GM03348 (cell line): ENCODE data around the gene EHD3.

Experiments used
- DNase-seq: peaks from one replicate; pipeline ENCODE4 v3.0.0; 2012; ENCODE audit warnings: low spot score

EHD3 gene

GRCh38 chr2:31235504-31235902 lies 1.6 kb downstream of the EHD3 start:
- peak; percentile 83 for DNase-seq

DNA sequence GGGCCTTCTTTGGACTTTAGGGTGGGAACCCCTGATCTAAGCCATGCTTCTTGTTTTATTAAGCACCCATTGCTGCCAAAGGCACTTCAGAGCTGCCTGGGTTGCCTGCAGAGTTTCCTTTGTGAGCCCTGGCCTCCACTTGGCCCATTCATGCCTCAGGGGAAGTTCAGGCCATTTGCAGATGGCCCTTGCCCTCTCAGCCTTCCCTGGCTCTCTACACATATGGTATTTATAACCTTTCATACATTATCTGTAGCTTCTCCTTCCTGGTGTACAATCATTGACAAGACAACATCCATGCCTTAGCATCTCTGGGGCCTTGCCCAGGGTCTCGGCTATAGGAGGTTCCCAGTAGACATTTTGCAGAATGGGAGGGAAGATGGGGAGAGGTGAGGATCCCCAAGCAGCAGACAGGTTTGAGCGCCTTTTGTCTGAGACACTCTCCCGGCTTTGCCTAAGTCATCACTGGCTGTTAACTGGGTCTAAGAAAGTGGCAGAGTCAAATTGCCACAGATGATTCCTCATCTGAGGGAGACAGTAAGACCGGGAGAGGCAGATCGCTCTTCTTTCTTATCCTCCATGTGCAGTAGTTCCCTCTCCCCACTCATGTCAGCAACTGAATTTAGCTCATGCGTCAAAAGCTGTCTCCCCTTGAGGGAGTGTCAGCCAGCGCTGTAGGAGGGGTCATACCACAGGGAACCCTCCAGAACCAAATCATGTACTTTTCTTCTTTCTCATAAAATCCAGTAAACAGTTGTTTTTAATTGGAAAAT lies 2.7 kb downstream of the EHD3 start:
- DNase-seq, result no peak

- DNase-seq, result no peak
Measured at GRCh38 chr2:31237348-31238017, 3.5 kb downstream of the EHD3 start.

- DNase-seq, result no peak
Measured at GRCh38 chr2:31238126-31238905, 4.4 kb downstream of the EHD3 start.

GRCh38 chr2:31238906-31239592 lies 5.1 kb downstream of the EHD3 start:
- DNase-seq, result no peak

- DNase-seq, result peak; percentile 87
Measured at GRCh38 chr2:31239593-31240177, 5.7 kb downstream of the EHD3 start.

- no peak for DNase-seq
Measured at GRCh38 chr2:31240381-31241365, 6.7 kb downstream of the EHD3 start.

DNA sequence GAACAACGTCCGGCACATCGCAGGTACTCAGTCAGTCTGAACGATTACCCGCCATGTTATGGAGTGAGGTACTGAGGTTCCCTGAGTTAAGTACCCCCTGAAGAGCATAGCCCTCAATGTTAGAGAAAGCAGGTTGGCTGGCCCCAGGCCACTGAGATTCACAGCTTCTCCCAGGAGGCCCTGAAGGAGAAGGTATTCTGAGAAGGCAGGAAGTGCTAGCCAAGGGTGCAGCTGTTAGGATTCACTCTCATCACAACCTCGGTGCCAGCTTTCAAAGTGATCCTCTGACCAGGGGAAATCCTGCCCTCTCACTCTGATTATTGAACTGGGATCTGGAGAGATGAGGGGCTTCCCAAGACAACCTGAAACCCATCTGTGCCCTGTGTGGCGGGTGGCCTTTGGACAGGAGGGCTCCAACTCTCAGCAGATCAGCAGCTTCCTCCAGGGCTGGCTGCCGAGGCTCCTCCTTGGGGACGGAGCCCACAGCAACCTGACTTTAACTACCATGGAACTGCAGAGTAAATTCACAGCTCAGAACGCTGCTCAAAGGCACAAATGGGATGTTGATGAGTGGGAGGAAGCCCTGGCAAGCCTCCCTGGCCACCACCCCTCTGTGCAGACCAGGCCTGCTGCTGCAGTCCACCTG lies 7.8 kb downstream of the EHD3 start:
- no peak for DNase-seq

DNA sequence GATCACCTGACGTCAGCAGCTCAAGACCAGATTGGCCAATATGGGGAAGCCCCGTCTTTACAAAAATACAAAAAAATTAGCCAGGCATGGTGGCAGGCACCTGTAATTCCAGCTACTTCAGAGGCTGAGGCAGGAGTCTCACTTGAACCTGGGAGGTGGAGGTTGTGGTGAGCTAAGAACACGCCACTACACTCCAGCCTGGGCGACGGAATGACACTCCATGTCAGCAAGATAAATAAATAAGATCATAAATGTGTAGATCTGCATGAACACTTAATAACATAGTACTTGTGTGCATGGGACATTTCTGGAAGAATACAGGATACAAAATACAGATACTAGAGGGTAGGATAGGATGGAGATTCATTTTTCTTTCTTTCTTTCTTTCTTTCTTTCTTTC lies 9.1 kb downstream of the EHD3 start:
- DNase-seq, result no peak

GRCh38 chr2:31244101-31244500 lies 10.1 kb downstream of the EHD3 start:
- DNase-seq, result no peak

GRCh38 chr2:31246184-31246852 lies 12.4 kb downstream of the EHD3 start:
- peak; percentile 43 for DNase-seq

GRCh38 chr2:31247711-31248110 lies 13.8 kb downstream of the EHD3 start:
- DNase-seq, result no peak

DNA sequence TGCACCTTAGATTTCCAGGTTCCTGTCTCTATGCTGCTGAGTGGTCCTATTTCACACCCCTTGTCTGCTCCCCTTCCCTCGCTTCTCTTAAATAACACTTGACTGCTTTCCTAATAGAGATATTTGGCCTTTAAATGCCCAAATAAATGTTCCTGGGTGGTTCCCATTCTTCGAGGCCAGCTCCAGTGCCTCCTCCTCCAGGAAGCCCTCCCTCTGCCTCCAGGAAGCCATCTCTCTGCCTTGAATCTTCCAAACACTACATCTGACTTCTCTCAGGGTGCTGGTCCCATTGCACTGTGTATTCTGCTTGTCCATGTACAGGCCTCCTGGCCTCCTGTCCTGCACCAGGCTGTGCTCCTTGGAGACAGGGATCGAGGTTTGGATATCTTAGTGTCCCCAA lies 14.2 kb downstream of the EHD3 start:
- no peak for DNase-seq

DNA sequence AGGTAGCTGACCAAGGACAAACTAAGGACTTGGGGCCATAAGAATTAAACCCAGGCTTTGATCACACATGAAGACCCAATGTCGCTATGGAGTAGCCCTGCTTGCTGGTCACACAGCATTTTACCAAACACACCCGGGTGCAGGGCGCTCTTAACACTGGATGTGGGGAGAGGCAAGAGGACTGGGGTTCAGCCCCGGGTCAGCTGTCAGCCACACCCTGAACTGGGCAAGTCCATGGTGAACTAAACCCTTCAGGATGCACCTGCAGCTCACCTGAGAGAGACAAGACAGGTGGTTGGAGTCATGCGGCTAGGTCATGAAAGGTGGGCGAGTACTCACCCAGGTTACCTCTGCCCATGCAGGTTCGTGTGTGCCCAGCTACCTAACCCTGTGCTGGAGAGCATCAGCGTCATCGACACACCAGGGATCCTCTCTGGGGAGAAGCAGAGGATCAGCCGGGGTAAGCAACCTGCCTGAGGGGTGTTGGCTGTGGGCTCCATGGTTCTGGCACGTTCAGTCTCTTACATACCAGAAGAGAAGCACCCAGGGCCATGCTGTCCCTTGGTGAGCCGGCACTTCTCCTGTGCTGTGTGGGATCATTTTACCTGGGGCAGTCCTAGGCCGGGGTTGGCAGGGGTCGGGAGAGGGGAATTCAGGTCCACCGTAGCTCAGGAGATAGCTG lies 15.2 kb downstream of the EHD3 start:
- no peak for DNase-seq

DNA sequence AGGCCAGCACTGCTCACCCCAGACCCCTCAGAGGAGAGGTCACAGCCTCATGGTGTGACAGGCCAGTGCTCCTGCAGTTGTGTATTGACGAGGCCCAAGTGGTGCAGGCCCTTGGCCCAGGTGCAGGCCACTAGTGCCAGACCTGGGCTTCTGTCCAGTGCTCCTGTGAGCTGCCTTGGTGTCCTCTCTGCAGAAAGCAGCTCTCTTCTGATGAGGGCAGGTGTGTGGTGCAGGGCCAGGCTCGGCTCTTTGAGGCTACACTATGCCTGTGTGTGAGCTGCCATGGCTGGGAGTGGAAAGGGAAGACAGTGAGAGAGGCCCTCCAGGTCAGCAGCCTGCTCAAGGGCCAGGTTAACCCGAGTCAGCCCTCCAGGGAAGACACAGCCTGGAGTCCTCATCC lies 17.1 kb downstream of the EHD3 start:
- DNase-seq, result no peak

DNA sequence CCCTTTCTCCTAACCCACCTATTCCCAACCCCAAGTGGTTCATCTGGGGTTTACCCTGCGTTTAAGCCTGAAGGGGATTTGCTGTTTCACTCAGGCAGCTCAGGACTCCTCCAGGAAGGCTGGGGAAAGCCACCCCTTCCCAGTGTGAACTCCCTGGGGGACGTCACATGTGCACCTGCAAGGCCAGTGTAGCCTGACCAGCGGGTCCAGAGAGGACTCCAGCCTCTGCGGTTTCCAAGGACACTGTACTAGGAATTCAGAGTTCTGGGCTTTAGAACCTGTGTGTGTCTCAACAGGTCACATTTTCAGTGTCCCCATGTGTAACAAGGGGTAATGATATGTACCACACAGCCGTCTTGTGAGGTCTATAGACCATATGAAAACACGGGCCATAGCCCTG lies 17.9 kb downstream of the EHD3 start:
- DNase-seq, result no peak

- DNase-seq, result no peak
Measured at GRCh38 chr2:31253356-31254131, 19.6 kb downstream of the EHD3 start.
